ENCODE data around the gene CSNK1G2.

CSNK1G2 gene

DNA sequence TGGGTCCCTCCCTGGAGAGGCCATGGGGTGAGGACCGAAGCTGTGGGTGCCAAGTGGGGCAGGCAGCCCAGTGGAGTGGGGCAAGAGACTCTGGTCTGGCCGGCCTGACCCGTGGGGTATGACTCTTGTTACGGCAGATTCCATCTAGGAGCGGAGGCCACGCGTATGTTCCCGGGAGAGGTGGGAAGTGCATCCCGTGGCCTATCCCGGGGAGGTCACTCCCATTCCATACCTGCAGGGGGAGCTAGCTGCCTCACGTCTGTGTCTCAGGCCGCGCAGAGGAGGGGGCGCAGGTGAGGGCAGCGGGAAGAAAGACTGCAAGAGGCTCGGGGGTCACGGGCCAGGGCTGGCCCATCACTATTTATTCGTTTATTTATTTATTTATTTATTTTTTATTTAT, 4.9 kb downstream of the CSNK1G2 start:
- peak; percentile 42 for DNase-seq

DNA sequence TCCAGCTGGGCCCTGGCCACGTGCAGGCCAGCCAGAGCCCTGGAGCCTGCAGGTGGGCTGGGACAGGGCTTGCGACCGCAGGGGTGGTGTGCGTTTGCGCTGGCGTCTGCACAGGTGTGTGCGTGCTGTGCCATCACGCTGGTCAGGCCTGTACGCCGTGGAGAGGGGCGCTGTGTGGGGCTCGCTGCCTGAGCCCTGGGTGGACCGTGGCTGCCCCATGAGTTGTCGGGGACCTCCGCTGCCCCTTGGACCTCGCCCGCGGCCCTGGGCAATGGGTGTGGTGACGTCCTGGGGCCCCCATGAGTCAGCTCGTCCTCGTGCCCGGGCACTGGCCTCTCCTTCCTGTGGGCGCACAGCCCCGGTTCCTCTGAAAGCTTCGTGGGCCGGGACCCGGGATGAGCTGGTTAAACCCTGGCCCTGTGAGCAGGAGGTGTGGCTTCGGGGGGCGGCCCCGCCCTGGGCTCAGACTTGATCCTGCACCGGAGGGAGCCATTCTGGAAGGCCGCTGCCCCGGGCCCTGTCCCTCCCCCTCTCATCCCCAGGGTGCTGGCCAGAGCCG, 6.8 kb downstream of the CSNK1G2 start:
- no peak for DNase-seq

DNA sequence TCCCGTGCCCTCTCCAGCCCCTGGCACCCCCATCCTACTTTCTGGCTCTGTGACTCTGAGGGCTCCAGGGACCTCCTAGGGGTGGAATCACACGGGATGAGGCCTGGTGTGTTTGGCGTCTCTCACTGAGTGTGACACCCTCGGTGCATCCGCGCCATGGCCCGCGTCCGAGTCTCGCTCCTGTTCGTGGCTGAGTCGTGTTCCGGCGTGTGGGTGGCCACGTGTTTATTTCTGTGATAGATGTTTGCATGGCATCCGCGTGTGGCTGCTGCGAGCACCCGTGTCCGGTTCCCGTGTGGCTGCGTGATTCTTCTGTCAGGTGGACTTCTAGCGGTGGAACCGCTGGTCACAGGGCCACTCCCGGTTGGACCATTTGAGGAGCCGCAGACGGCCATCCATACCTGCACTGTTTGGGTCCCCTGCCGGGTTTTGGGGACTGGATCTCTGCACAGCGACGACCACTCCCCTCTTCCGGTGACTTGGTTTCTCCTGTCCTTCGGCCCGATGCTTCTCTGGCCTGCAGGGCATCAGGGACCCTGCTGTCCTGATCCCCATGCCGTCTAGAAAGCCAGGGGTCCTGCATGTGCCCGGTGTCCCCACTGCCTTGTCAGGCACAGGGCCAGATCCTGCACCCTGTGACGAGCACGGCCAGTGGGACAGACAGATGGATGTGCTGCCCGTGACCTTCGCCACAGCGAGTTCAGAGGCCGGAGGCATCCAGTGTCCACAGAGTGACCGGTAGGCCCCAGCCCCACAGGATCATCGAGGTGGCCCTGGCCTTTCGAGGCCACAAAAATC, 8.5 kb downstream of the CSNK1G2 start:
- no peak for DNase-seq

DNA sequence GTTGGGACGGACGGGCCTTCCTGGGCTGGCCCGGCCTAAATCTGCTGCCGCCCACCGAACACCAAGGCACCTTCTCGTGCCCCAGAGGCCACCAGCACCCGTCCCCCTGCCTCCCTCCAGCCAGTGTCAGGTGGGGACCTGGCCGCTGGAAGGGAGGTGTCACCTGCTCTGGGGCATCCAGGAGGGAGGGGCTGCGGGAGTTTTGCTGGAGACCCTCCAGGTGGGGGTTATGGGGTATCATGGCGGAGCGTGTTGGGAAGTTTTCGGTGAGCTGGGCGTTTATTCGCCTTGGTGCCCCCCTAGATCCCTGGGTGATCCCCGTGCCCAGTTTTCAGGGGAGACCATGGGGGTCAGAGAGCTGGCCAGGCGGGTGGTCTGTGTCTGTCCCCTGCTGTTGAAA, 9.7 kb downstream of the CSNK1G2 start:
- no peak for DNase-seq

DNA sequence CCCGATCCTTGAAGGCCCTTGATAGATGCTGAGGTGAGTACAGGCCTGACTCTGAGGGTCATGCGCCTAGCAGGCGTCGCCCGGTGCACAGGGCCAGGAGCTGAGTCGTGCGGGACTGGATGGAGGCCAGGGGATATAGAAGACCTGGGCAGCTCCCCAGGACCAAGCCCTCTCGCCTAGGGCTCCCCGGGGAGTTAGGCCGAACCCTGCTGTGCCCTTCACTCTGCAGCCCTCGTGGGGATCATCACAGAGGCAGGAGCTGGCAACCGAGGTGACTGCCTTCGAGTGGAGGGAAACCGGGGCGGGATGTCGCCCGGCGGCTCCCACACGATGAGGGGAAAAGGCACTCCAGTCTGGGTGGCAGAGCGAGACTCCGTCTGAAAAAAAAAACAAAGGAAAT, 11.7 kb downstream of the CSNK1G2 start:
- DNase-seq = no peak

DNA sequence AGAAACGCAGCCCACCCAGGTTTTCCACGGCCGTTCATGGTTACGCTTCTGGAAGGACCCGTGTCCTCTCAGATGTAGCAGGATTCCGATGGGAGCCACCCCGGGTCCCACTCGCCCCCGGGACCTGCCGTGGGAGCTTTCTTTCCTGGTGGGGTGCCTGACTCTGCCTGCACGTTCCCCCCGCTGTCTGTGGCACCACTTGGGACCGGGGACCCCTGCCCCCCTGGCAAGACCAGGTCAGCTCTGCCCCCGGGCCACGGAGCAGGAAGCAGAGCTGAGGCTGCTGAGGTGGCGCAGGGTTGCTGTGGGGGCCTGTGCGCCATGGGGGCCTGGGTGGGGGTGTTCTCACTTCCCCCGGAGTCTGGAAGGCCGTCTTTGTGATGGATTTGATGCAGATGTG, 12.1 kb downstream of the CSNK1G2 start:
- no peak for DNase-seq

DNA sequence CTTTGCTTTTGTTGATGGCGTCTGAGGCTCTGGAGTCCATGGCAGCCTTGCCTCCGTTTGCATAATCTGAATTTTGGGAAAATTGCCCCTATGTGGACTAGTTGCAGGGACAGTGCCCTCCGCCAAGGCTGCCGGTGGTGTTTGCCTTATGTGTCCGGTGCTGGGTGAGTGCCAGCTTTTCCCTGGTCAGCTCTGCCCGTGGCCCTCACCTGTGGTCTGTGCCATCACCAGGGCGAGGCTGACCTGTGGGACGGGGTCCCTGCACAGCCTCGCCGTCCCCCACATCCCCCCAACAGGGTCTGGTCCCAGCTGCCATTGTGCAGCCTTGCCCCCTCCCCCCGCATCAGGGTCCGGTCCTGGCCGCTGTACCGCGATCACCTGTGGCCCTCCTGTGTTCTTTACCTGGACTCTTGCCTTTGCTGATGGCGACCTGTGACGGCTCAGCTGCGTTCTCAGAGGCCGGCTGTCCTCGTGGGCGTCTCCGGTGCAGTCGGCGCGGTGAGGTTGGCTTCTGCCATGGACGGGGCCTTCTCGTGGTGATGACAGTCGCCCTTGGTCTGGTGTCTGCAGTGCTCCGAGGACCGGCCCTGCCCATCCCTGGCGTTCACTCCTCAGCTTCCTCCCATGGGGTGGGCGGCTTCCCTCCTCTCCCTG, 12.6 kb downstream of the CSNK1G2 start:
- DNase-seq = no peak

DNA sequence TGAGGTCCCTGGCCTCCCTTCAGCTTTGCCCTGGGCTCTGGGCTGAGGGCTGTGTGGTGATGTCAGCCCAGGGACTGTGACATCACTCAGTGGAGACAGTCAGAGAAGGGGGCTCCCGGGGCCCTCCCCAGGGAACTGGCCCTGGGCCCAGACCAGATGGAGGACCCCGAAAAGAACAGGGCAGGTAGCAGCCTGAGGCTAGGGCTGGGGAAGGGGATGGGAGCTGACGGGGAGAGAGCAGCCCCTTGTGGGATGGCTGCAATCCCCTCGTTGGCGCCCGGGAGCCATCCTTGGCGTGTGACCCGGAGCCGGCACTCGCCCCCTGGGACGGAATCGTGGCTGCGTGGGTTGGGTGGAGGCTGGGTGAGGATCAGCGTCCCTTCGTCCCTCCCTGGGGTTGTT, 13.6 kb downstream of the CSNK1G2 start:
- DNase-seq = no peak

DNA sequence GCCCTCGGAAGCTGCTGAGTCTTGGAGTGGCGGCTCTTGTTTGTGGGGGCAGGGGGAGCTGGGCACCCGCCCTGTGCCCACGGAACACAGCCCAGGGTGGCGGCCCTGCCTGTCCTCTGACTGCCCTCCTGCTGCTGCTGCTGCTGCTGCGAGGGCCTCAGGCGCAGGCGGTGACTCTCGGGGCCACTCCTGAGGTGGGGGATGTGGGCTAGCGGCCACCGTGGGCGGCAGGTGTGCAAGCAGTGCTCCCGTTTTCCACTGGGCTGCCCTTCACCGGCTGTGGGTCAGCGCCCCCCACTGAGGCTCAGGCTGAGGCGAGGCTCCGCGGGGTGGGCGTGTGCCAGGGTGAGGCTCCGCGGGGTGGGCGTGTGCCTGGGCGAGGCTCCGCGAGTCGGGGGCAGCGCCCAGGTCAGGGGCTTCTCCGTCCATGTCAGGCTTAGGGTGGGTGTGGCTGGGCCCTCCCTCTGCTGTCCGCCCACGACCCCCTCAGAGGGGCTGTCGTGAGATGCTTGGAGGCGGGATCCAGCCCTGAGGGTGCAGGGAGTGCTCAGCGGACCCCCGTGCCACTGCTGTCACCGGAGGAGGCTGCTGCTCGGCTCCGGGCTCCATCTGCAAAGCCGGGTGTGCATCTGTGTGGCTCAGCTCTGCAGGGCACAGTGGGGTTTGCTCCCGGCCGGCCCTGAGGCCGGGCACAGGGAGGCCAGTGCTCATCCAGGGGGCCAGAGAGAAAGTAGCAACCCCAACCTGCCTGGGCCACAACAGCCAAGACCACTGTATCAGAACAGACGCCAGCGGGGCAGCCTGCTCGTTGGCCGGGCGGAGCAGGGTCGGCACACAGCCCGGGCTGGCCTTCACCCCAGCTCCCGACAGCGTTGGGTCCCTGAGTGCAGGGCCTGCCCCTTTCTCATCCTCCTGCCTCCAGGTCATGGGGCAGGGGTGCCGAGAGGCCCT, 14.5 kb downstream of the CSNK1G2 start:
- DNase-seq = no peak

DNA sequence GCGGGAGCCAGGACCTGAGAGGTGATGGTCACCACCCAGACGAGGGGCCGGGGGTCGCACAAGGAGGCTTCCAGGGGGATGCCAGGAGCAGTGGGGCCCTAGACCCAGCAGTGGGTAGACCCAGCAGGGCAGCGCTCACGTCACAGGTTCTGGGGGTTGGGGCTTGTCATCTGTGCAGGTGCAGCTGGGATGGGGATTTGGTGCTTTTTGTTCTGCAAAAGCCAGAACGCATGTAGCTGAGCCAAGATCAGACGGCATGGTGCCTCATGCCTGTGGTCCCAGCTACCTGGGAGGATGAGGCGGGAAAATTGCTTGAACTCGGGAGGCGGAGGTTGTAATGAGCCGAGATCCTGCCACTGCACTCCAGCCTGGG, 15.1 kb downstream of the CSNK1G2 start:
- no peak for DNase-seq

DNA sequence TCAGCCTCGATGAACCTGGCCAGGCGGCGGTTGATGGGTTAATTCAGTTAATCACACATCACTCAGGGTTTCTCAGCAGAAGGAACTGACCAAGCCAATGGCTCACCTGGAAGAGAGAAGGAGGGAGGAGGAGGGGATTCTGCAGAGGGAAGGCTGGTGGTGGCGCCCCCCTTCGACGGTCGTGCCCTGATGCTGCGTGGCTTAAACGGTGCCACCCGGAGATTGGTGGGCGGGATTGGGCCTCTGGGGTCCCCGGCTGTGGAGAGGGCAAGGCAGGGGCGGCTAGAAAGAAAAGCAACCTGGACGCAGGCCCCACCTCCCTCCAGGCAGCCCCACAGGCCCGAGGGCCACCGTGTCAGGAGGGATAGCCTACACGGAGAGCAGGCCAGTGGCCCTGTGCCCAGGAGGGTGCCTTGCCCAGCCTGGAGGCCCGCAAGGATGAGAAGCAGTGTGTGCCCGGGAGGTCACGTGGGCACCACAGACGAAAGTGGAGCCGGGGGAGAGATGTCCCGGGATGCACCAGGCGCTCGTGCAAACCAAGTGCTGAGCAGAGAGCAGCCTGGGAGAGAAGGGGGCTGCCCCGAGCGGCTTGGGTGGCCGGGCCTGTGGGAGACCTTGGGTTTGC, 16.0 kb downstream of the CSNK1G2 start:
- no peak for DNase-seq

DNA sequence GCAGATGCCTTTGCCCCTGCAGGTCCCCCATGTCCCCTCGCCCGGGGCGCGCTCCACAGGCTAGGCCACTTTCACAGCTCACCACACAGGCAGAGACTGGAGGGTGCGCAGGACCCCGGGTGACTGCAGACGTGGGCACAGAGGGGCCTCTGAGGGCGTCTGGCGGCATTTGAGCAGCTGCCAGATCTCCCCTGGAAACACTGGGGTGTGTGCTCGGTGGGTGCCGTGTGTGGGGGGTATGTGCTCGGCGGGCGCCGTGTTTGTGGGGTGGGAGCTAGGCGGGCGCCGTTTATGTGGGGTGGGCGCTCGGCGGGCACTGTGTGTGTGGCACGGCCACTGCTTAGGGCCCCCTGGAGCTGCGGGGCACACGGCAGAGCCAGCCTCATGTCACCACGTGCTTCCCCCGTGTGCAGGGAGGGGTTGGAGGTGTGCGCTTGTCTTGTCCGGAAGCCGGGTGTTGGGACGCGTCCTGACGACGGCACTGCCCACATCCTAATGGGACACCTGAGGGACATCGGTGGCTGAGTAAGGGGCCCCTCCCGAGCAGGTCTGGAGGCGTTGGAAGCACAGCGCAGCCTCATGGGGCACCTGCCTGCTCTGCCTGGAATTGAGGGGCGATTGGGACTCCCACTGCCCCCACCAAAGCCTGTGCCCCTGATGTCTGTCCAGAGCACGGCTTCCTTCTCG, 16.7 kb downstream of the CSNK1G2 start:
- no peak for DNase-seq

DNA sequence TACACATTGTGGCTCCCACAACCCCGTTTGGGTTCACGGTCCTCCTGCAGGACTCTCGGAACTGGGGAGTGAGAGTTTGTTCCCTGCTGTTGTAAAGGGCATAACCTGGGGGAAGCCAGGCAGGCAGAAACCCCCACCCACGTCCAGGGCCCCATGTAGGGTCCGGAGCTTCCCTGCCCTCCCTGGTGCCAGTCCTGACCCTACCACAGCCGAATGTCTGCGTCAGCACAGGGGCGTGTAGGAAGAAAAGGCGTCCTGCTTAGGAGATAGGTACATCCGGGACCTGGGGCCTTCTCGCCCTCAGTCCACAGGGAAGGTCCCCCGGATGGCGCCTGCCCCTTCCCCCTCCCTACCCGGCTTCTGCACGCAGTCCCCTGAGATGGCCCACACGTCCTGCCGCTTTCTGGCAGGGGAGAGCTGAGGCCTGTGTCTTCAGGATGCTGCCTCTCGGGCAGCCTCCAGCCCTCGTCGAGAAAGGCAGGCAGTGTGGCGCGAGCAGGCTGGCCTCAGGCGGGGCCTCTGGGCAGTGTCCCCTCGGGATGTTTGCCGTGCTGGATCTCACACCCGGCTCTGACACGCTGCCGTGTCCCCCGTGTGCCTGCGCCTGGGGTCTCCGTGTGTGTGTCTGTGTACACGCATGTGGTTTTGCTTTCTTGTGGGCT, 19.1 kb downstream of the CSNK1G2 start:
- no peak for DNase-seq

DNA sequence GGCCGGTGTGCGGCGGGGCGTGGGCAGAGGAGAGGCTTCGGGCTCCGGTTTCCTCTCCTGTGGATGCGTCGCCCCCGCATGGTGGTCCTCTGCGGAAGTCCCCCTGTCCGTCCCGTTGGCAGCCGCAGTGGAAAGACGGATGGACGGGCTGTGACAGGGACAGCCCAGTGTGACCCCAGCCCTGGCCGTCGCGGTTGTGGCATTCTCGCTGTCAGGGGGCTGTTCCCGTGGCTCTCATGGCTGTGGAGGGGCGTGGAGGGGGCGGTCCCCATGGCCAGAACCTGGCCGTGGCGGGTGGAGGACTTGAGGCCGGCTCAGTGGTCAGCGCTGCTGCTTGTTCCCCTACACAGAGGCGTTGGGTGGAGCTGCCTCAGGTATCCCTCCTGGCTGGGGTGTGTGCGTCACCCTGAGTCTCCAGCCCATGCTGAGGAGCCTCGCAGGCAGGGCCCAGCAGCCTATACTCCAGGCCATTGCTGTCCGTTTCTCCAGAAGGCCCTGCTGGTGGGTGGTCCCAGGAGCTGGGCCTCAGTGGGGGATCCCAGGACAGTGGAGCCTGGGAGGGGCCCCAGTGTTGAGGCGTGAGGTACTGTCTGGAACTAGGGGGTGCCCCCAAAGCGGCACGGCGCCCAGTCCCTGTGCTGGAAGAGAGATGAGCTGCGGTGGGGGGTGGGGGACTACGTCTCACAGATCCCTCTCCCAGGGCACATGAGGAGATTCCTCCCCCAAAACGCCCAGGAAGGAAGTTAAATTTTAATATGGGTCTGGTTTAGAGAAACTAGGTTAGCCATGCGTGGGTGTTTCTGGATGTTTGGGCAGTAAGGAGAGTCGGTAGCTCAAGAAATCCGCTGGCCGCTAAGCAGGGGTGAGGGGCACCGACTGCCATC, 20.3 kb downstream of the CSNK1G2 start:
- DNase-seq = no peak

DNA sequence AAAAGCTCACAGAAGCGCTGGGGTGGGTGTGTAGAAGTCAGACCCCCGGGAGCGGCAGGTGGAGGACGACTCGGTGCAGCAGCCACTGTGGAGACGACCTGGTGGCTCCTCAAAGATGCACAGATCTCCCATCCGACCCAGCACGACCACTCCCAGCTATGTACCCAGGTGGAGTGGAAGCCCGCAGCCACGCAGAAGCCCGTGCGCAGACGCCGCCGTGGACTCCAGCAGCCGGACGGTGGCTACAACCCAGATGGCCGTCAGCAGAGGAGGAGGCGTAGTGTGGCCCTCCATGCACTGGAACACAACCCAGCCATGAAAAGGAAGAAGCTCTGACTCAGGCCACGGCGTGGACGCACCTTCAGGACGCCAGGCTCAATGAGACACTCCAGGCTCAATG, 21.7 kb downstream of the CSNK1G2 start:
- DNase-seq = no peak

DNA sequence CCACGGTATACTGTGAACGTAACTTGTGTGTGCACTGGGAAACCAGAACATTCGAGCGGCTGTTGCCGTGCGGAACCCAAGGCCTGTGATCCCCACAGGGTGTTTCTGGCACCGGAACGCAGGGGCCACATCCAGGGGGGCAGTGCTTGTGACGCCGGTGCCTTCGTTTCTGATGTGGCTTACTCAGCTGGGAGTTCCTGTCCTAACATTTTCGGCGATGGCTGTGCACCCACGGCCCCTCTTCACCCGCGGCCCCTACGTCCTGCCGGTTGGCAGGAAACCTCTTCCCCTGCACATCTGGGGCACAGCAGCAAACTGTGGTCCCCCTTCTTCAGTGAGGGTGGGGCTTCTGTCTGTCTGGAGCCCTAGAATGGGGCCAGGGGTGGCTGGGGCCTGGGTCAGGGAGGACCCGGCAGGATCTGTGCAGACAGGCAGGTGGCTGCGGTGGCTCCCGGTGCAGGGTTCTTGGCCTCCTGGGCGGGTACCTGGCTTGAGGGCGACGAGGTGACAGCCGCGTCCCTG, 26.2 kb downstream of the CSNK1G2 start:
- DNase-seq = peak; percentile 44

DNA sequence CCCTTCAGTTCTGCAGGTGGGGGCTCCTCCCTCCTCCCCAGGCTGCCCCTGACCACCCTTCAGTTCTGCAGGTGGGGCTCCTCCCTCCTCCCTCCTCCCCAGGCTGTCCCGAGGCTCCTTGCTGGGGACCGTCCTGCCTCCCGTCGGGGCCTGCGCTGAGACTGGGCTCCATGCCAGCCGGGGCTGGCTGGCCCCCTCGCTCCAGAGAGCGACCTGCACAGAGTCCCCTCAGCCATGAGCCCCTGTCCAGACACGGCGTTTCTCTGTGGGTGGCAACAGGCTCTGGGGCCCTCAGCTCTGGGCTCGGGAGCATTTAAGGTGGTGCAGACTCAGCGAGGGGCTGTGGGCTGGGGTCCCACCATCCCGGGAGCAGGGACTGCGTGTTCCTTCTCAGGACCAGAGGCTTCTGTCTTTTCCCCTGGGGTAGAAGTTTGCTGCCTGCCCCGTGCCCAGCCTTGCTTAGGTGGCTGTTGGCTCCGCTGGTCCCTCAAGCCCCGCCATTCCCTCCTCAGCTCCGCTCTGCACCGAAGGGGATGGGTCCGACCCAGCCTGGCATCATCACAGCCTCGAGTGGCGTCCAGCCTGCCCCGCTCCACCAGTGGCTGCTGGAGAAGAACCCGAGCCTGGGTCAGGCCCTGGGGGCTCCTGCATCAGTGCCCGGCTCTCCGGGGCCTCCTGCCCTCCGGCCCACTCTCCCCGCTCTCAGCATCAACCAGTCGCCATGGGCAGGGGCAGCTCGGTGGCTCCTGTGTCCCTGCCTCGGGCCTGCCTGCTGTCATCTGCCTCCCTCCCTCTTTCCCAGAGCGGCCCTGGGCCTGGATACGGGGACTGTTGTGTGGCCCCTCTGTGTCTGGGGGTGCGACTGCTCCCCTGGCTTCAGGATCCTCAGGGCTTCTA, 27.6 kb downstream of the CSNK1G2 start:
- DNase-seq = no peak

DNA sequence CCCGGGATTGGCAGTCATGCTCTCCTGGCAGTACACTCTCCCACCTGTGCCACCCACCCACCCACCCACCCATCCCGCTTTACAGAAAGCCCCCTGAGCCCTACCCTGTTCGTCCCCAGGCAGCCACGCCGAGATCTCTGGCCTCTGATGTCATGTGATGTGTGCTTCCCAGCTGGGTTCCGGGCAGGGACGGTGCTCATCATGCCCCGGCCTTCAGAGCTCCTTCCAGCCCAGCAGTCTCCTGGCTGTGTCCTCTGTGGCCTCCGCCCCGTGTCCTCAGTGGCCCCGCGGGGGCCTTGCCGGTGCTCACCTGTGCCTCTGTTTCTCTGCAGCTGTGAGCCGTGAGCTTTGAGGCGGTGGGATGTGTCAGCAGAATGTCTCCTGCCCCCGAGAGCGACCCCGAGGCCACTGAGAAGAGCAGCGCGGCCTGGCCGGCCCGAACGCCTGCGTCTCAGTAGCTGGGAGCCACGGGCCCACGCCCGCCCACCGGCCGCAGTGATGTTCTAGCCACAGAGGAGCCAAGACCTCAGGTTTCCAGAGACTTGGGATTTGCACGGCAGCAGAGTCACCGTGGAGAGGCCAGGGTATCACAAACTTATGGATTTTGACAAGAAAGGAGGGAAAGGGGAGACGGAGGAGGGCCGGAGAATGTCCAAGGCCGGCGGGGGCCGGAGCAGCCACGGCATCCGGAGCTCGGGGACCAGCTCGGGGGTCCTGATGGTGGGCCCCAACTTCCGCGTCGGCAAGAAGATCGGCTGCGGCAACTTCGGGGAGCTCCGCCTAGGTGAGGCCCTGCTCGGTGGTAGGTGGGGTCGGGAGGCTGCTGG, 28.4 kb downstream of the CSNK1G2 start:
- DNase-seq = no peak
